AG09319 (cell line): Measurements from ENCODE around the gene ACER3.
"Not testable (repeated sequence)": the region's sequence is repeated elsewhere in the genome, so short reads cannot be mapped to it uniquely, and the experiment has no call there.

ENCODE experiments used
- DNase-seq: peaks from one replicate; pipeline ENCODE4 v3.0.0-alpha.2; 2010; ENCODE audit warnings: low read depth; ENCODE audit errors: extremely low read depth
- CTCF ChIP-seq: IDR thresholded peaks from 2 replicates; pipeline ENCODE4 v1.5.1; 2011; ENCODE audit warnings: low read depth, mild to moderate bottlenecking, inconsistent platforms, low read length, moderate library complexity

Gene ACER3

GRCh38 chr11:76939219-76939631 is 78.5 kb downstream of the ACER3 start:
- DNase-seq = no peak
- no peak for TF ChIP-seq CTCF

GRCh38 chr11:76944225-76944624 is 83.5 kb downstream of the ACER3 start:
- no peak for DNase-seq
- TF ChIP-seq CTCF = no peak

- no peak for DNase-seq
- no peak for TF ChIP-seq CTCF
These were observed 85.5 kb downstream of the ACER3 start for GRCh38 chr11:76946223-76946622.

GRCh38 chr11:76947190-76947589 is 86.5 kb downstream of the ACER3 start:
- no peak for TF ChIP-seq CTCF
- no peak for DNase-seq

GRCh38 chr11:76947800-76948199 is 87.1 kb downstream of the ACER3 start:
- no peak for TF ChIP-seq CTCF
- DNase-seq = no peak

GRCh38 chr11:76955459-76956114 is 94.9 kb downstream of the ACER3 start:
- no peak for TF ChIP-seq CTCF
- no peak for DNase-seq

GRCh38 chr11:76962583-76963416 is 102.1 kb downstream of the ACER3 start:
- no peak for DNase-seq
- TF ChIP-seq CTCF = no peak

GRCh38 chr11:76963417-76964168 is 102.9 kb downstream of the ACER3 start:
- DNase-seq = not testable (repeated sequence)
